Measurements from ENCODE around the gene RAP1GDS1.

Gene RAP1GDS1, protein sequence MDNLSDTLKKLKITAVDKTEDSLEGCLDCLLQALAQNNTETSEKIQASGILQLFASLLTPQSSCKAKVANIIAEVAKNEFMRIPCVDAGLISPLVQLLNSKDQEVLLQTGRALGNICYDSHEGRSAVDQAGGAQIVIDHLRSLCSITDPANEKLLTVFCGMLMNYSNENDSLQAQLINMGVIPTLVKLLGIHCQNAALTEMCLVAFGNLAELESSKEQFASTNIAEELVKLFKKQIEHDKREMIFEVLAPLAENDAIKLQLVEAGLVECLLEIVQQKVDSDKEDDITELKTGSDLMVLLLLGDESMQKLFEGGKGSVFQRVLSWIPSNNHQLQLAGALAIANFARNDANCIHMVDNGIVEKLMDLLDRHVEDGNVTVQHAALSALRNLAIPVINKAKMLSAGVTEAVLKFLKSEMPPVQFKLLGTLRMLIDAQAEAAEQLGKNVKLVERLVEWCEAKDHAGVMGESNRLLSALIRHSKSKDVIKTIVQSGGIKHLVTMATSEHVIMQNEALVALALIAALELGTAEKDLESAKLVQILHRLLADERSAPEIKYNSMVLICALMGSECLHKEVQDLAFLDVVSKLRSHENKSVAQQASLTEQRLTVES

DNA sequence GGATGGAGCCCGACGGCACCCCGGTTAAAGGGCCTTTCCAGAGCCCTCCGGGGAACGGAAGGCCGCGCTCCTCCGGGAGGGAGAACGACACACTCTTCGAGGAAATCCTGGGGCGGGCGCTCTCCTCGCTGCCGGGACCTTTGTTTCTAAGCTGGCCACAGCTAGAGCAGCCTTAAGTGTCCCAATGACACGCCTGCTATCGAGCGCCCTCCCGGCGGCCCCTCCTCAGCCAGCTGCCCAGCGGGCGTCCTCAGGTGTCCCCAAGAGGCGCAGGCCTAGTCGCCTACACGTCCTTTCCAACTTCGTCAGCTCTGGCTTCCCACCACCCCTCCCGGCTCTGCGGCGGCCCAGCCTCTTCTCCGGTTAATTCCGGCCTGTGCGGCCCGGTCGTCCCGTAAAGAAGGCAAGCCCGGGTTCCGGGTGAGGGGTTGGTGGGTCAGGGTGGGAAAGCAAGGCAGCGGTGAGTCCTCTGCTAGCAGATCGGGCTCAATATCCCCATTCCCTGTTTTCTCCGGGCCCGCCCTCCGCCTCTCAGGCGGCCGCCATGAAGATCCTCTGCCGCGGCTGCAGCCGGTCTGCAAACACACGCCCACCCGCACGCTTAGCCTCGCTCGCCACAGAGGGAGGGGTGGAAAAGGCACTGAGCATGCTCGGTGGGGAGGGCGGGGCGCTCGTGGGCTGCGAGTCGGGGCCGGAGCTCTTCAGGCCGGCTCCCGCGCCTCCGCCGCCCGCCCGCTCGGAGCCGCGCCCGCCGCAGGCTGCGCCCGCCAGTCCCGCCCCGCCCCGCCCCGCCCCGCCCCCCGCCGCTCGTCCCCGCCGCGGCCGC, at the start of gene RAP1GDS1:
Gene RAP1GDS1 (plus strand): TSS at position 806 of the 826 bp plus-strand sequence. CDS start 182 bp downstream, outside the sequence.
- FAIRE-seq = peak; percentile 78

DNA sequence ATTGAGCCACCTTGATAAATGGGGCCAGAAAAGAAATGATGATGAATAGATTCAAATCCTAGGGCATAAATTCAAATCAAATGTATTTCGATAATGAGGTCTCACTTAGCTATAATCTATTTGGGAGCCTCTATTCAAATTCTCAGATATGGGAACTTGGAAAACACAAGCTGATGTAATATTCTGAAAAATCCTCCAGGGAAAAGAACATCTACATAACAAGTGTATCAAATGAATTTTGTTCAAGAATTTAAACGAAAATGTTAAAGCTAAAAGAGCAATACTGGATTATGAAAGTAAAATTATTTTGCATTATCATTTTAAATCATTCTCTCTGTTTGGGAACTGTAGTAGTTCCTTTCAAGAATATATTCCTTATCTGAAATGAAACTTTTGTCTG, 38.9 kb upstream of the RAP1GDS1 start:
- FAIRE-seq (no peak), DNase-seq (ENCODE audit: extremely low spot score, insufficient read length, low read depth) (no peak)

More for the DNA sequence above, at the start of gene RAP1GDS1:
- DNase-seq (ENCODE audit: extremely low spot score, insufficient read length, low read depth) = peak; percentile 93

DNA sequence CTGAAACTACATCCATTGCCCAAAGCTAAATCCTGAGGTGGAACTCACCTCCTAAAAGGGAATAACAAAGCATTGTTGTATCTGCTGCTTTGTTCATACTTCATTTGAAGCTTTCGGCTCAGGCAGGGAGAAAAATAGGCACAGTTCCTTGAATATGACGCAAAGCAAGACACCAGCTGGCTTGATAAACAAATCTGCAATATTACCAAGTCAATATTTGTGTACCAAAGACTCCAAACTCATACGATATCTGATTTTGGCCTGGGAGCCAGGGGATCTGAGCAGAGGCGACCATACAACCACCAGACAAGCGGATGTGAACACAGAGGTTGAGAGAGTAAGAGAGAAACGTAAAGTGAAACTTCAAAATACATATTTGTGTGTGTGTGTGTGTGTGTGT, 34.8 kb upstream of the RAP1GDS1 start:
- no peak for FAIRE-seq
- no peak for DNase-seq (ENCODE audit: extremely low spot score, insufficient read length, low read depth)

DNA sequence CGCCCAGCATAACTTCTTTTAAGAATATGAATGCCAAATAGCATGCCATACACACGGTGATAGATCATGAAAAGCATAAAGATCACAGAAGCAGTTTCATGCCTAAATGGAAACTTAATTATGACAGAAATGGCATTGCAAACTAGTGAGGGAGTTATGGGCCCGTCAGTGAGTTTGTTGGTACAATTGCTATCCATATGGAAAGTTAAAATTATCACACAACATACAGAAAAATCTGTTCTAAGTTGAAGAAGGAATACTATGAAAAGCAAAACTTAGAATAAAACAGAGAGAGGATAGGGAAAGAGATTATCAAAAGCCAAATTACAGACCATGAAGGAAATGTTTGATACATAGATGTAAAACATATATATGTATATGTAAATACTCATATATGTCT, 30.2 kb upstream of the RAP1GDS1 start:
- FAIRE-seq = no peak
- no peak for DNase-seq (ENCODE audit: extremely low spot score, insufficient read length, low read depth)

DNA sequence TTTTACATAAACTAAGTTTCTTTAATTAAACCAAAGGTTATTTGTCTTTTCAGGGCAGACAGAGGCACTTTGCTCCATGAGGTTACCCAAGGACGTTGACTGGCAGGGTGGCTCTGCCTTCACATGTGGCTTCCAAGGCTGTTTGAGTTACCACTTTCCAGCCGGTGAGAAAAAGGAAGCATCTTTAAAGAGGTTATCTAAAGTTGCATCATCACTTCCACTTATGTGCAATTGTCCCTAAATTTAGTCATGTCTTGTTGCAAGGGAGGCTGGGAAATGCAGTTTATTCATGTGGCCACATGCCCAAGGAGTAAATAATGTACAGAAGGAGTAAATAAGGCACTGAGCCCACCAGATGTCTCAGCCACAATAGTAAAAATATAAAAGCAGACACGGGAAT, 29.0 kb upstream of the RAP1GDS1 start:
- DNase-seq (ENCODE audit: extremely low spot score, insufficient read length, low read depth) (no peak), FAIRE-seq (no peak)

DNA sequence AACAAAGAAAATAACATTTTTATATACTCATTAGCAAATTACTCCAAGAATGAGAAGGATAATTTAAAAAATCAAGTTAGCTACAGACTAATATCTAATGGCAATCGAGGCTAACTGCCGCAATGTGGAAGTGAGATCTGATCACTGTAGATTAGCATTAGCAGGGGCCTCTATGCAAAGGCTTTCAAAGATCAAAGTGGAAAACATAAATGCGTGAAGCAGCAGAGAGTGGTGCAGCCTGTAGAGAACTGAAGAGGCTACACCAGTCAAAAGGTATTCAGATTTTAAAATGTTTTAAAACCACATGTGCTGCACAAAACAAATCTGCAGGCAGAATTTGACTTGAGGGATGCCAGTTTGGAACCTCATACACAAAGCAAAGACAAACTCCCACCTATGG, 24.0 kb upstream of the RAP1GDS1 start:
- DNase-seq (ENCODE audit: extremely low spot score, insufficient read length, low read depth) (no peak), FAIRE-seq (no peak)

DNA sequence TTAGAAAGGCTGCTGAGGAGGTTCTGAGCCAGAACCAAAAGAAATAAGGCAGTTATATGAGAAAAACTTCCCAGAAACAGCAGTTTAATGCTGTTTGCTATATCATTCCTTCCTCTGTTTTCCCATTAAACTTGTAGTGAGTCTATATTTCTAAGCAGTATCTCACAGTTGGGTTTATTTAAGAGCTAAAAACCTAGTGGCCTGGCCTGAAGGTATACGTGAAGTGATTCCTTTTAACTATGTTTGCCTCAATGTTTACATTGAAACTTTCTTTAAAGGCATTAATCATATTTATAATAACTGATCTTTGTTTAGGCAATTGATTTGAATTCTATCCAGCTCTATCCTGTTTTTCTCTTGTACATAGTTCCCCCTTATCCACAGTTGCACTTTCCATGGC, 19.1 kb upstream of the RAP1GDS1 start:
- FAIRE-seq (no peak), DNase-seq (ENCODE audit: extremely low spot score, insufficient read length, low read depth) (no peak)

DNA sequence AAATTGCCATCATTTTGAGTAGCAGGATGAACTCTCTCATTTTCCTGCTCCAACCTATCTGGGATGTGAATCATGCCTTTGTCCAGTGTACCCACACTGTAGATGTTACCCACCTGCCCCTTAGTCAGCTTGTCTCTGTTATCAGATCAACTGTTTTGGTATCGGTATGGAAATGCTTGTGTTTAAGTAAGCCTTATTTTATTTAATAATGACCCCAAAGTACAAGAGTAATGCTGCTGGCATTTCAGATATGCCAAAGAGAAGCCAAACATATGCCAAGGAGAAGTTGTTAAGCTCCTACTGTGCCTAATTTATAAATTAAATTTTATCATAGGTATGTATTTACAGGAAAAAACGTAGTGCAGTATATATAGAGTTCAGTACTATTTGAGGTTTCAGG, 18.6 kb upstream of the RAP1GDS1 start:
- no peak for DNase-seq (ENCODE audit: extremely low spot score, insufficient read length, low read depth)
- no peak for FAIRE-seq

DNA sequence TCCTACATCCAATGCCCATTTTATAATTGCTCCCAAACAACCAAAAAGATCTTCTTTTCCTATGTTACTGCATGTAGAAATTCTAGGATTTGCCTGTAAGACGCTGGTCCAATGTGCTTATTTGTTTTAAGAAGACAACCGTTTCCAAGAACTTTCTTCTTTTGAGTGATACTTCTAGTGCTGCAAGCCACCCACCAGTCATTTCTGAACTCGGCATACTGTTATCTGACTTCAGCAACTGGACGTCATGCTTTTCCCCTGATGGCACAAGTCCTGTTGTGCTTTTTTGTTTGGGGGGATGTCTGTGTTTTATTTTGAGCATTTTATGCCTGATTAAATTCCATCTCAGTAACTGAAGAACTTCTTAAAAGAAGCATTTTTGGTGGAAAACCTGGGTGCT, 16.0 kb upstream of the RAP1GDS1 start:
- no peak for DNase-seq (ENCODE audit: extremely low spot score, insufficient read length, low read depth)
- peak; percentile 15 for FAIRE-seq

DNA sequence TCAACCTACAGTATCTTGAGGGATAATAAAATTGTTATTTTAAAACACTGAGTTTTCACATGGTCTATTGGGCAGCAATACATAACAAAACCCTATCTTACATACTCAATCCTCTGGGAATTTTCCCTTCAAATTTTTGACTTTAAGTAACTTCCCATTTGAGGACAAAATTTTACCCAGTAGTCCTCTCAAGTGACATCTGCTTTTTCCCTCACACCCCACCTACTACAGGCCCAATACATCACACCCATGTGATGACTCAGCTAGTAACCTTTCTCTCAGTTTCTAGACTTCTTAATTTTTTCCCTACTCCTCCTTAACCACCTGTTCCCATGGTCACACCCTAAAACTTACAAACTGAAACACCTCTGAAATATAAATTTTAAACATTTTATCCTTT, 12.2 kb upstream of the RAP1GDS1 start:
- FAIRE-seq (no peak), DNase-seq (ENCODE audit: extremely low spot score, insufficient read length, low read depth) (no peak)

DNA sequence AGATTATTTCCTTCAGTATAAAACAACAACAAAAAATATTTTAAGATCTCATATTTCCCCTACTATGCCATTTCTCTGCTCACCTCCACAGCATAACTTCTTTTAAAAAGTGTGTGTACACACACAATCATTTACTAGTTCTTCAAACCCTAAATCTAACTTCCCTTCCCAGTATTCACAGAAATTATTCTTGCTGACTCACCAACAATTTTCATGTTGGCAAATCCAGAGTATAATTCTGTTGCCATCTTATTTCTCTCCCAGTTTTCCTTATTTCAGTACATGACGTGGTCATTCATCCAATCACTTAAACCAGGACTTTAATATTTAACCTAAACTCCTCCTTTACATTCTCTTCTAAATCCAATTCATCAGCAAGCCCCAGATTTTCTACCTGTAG, 11.4 kb upstream of the RAP1GDS1 start:
- no peak for FAIRE-seq
- no peak for DNase-seq (ENCODE audit: extremely low spot score, insufficient read length, low read depth)

DNA sequence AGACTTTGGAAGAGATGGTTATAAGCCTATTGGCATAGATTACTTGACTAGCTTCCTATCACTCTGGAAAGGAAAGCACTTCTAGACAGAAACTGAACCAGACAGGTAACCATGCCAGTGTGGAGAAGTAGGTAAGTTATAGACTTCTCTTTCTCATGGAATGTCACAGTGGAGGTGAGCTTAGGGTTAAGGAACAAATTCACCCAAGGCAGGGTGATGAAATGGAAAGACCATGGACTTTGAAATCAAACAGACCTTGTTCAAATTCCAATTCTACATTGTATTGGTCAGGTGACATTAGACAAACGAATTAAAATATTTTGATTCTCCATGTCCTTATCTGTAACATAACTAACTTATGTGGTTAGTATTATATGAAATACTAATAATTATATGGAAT, 7.7 kb upstream of the RAP1GDS1 start:
- FAIRE-seq (no peak), DNase-seq (ENCODE audit: extremely low spot score, insufficient read length, low read depth) (no peak)

DNA sequence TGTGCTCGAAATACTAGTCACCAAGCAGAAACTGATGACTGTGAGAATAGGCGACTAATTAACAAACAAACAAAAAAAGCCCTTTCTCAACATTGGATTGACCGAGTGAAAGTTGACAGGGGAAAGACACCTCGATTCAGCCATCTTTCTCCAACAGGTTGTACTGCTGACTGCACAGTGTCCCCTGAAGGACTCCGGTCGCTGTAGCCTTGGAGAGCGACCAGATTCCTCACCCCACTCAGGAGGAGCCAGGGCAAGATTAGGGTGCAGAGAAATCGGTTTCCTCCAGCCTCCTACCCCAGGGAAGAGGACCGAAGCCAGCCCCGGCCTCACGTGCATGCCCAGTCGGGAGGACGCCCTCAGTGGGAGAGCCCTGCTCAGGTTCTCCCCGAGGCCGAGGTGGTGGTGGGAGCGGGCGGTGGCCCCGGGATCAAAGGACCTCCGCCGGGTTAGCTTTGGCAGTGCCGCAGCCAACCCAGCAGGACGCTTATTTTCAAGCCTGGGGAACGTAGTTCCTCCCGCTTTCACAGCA, 1.1 kb upstream of the RAP1GDS1 start:
- FAIRE-seq (no peak), DNase-seq (ENCODE audit: extremely low spot score, insufficient read length, low read depth) (peak; percentile 5)

DNA sequence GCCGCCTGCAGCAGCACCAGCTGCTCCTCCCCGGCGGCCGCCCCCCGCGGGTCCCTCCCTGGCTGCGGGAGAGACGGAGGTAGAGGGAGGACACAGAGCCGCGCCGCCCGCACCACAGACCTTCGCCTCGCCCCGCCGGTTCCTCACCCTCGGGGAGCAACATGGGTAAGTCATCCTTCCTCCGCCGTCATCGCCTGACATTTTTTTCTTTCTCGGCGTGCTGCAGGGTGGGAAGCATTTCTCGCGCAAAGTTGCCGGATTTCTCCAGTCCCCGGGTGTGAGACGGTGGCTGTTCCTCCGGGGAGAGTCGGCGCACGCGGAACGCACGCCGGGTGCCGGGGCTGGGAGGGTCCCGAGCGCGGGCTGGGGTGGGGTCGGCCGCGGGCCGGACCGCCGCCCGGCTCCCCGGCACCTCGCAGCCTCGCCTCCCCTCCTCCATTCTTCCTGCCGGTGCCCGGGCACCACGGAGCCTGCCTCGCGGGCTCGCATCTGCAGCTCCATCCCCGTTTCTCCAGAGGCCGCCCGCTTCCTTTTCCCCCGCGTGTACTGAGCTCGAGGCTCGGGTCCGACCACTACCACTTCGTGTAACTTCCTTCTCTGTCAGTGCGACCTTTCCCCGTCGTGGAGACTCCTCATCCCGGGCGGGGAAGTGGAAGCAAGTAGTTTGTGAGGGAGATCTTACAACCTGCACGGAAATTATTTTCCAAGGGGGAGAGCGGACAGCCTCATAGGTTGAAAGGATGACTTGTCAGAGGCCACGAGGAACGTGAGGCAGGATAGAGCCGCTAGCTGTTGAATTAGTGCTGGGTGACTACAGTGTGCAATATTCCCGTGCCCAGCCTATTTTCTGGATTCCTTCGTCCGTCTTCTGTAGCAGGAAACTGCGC, 464 bp downstream of the RAP1GDS1 start:
- no peak for DNase-seq (ENCODE audit: extremely low spot score, insufficient read length, low read depth)
- FAIRE-seq = no peak

DNA sequence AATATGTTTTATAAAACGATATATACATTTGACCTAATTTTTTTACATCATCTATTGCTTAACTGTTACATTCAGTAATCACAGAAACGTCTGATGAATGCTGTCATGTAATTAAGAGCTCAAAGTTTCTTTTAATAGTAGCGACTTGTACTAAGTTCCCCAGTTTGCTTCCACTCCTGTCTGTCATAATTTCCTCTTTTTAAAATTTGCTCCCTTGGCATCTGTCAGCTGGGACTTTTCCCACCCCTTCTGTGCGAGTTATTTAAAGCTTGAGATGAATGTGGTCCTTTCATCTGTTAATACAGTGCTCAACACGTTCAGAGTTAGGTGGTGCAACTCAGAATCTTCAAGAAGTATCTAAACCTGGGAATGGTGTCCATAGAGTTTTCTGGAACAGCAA, 1.2 kb downstream of the RAP1GDS1 start:
- FAIRE-seq (peak; percentile 73), DNase-seq (ENCODE audit: extremely low spot score, insufficient read length, low read depth) (no peak)

DNA sequence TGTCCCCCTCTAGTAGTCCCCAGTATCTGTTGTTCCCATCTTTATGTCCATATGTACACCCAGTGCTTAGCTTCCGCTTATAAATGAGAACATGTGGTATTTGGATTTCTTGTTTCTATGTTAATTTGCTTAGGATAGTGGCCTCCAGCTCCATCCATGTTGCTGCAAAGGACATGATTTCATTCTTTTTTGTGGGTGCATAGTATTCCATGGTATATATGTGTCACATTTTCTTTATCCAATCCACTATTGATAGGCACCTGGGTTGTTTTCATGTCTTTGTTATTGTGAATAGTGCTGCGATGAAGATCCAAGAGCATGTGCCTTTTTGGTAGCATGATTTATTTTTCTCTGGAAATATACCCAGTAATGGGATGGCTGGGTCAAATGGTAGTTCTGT, 6.3 kb downstream of the RAP1GDS1 start:
- no peak for FAIRE-seq
- no peak for DNase-seq (ENCODE audit: extremely low spot score, insufficient read length, low read depth)

DNA sequence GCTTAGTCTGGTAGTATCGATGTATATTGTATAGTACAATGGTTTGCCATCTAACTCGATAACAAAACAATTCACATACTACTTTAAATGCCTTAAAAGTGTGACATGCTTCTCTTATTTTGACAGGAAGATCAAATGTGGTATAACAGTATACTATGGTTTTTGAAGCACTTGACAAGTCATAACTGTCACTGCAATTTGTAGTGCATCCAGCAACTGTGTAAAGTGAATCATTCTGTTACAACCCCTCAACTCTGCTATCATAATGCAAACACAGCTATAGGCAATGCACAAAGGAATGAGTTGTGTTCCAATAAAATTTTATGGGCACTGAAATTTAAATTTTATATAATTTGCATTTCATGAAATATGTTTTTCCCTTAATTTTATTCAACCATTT, 14.0 kb downstream of the RAP1GDS1 start:
- no peak for DNase-seq (ENCODE audit: extremely low spot score, insufficient read length, low read depth)
- FAIRE-seq = no peak

DNA sequence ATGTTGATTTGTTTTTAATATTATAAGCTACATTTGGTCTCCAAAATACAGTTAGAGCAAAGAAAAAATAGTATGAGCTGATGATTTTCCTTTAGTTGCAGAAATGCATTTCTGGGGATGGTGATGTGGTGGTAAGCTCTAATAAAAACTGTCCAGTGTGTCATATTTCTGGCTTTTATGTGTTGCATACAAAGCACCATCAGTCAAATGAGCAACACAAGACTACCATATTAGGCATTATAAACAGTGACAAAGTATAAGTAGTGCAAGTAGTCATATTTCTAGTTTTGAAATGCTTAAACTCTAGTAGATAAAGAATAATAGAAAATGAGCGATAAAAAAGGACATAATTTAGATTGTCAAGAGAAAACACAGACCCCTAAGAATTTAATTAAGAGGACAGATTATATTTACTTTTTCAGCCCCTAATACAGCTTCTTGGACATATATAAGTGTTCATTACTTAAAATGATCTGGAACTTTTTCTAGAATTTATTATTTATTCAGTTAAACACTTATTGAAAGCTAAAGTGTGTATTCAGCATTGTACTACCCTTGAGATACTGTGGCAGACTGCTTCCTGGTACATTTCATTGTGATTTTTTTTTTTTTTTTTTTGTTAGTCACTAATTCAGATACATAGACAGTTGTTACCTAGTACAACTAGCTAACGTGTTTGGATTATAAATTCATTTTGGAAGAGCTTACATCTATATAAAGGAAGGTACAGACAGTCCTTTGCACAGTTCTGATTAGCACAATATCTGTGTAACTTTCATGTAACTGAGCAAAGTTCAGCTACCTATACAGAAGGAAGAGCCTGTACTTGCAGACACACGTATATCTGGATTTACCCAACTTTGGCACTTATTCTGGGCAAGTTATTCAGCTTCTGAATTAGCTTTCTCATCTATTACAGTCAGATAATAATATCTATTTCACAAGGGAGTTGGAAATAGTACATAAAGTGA, 22.3 kb downstream of the RAP1GDS1 start:
- DNase-seq (ENCODE audit: extremely low spot score, insufficient read length, low read depth) (no peak), FAIRE-seq (no peak)

DNA sequence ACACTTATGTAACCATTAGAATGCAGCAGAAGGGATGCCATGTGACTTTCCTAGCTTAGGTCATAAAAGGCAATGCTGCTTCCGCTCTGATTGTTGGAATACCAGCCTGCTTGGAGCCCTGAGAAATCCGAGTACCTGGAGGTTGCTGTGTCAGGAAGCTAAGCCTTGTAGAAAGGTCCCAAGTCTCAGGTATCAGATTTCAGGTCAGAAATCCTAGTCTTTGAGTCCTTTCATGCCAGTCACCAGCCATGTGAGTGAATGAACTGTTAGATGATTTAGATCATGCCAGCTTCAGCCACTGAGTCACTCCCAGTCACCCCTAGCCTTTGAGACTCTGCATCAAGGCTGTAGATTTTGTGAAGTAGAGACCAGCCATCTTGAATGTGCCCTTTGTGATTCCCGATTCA, 23.5 kb downstream of the RAP1GDS1 start:
- FAIRE-seq = no peak

More for the DNA sequence above, 23.5 kb downstream of the RAP1GDS1 start:
- DNase-seq (ENCODE audit: extremely low spot score, insufficient read length, low read depth) = no peak
